Aorta (tissue), 5 donors: ENCODE data around the gene M1AP. TPM values are rescaled to one million over a fixed set of nuclear protein-coding genes. Genes with fewer than 3 reads are reported as not detected.

Experiments
- ATAC-seq: fragments of 200-7000 bp; cut with Tn5 transposase; one replicate; pipeline ENCODE4 v1.9.1; 2022; ENCODE audit warnings: moderate library complexity; ENCODE audit not compliant: low FRiP score
- DNase-seq, 2 donors: peaks; one replicate each; pipeline ENCODE4 v3.0.0-alpha.2; 2020
- H3K27ac ChIP-seq, 2 donors: one replicate each; pipeline ENCODE4 v1.5.1; 2013; ENCODE audit warnings: low read length in 2 of 2, mild to moderate bottlenecking in 2 of 2, moderate library complexity in 2 of 2, control low read depth in 1 of 2, inconsistent platforms in 1 of 2, low read depth in 1 of 2
- H3K27me3 ChIP-seq, 2 donors: one replicate each; pipeline ENCODE4 v1.6.1; 2013; ENCODE audit warnings: control low read depth in 1 of 2, low read length in 1 of 2, mild to moderate bottlenecking in 1 of 2, moderate library complexity in 1 of 2; ENCODE audit not compliant: insufficient read depth in 2 of 2, control insufficient read depth in 1 of 2
- H3K36me3 ChIP-seq, 2 donors: one replicate each; pipeline ENCODE4 v1.6.1; 2013; ENCODE audit warnings: control low read depth in 1 of 2, low read length in 1 of 2, mild to moderate bottlenecking in 1 of 2; ENCODE audit not compliant: insufficient read depth in 2 of 2, control insufficient read depth in 1 of 2
- H3K4me1 ChIP-seq, 2 donors: one replicate each; pipeline ENCODE4 v1.6.1; 2013; ENCODE audit warnings: low read length in 2 of 2, control low read depth in 1 of 2, mild to moderate bottlenecking in 1 of 2, moderate library complexity in 1 of 2; ENCODE audit not compliant: insufficient read depth in 2 of 2, control insufficient read depth in 1 of 2
- H3K4me3 ChIP-seq, 2 donors: one replicate each; pipeline ENCODE4 v1.5.1; 2013; ENCODE audit warnings: low read length in 2 of 2, control low read depth in 1 of 2, mild to moderate bottlenecking in 1 of 2
- H3K9me3 ChIP-seq: one replicate; pipeline ENCODE4 v1.6.1; 2013; ENCODE audit warnings: mild to moderate bottlenecking, low read length; ENCODE audit not compliant: control insufficient read depth
- WGBS, 2 donors: extraction: QIAGEN DNeasy Blood & Tissue Kit; methylation state at CpG; one replicate each; pipeline ENCODE4 v1.1.7; 2013; 5-methylcytosine and 5-hydroxymethylcytosine counted together
- intact Hi-C, 2 donors: fragments of 100-400 bp; cut with DNase I; formaldehyde crosslinking; loops; one replicate each; pipeline versions ENCODE4 v1.14.2 to v1.15.0; 2022
- long read RNA-seq, 2 donors: library from polyadenylated mRNA; unstranded; transcript quantifications; one replicate each; pipeline ENCODE4 v2.0.0, GENCODE V29; 2020 to 2021
- polyA plus RNA-seq, 2 donors: library from polyadenylated mRNA; stranded (reverse); fragments of 200-250 nt; gene quantifications; one replicate each; pipeline ENCODE4 v1.2.3, GENCODE V29; 2013
- total RNA-seq, 2 donors: library from RNA; stranded (reverse); fragmentation: NEBNext Ultra II Directional; extraction: Animal tissue kit (Norgen Biotek cat#: 25700); gene quantifications; one replicate each; pipeline ENCODE4 v1.2.1, GENCODE V29; 2021
- donor health status: healthy with polysubstance abuse.
- donor health status: Bipolar disorder and iron deficiency.
- donor health status: DM: no; HTN: no; CAD: no.
- donor health status: DM: no; HTN: no; CAD: no.
- donor health status: DM: yes; HTN: yes; CAD: no.

M1AP gene, protein sequence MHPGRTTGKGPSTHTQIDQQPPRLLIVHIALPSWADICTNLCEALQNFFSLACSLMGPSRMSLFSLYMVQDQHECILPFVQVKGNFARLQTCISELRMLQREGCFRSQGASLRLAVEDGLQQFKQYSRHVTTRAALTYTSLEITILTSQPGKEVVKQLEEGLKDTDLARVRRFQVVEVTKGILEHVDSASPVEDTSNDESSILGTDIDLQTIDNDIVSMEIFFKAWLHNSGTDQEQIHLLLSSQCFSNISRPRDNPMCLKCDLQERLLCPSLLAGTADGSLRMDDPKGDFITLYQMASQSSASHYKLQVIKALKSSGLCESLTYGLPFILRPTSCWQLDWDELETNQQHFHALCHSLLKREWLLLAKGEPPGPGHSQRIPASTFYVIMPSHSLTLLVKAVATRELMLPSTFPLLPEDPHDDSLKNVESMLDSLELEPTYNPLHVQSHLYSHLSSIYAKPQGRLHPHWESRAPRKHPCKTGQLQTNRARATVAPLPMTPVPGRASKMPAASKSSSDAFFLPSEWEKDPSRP
- total RNA-seq (1 to 10 TPM in 1 of 2 donors, not detected in 1; 1.3 TPM), polyA plus RNA-seq (not detected)
- long read RNA-seq, donor 1, result 0 reads
- long read RNA-seq, donor 2, result 0 reads

DNA sequence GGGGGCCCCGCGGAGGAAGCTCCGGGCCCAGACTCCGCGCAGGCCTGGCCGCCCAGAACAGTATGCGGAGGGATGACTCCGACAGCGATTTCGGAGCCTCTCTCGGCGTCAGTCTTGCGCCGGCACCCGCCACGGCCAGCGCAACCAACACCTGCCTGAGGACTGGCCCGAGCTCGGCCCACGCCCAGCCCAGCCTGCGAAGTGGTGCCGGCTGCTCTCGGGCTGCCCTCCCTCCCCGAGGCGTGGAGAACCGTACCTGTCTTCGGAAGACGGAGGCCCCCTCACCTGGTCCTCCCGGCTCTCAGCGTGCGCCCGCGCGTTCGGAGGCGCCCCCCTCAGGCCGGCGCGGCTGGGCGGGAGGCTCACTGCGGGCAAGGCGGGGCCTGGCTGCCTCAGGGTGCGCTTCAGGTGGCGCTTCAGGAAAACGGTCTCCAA lies at the start of gene M1AP:
Gene M1AP, minus strand, starts transcription at position 322 of the 435 bp plus-strand sequence. CDS start 8,055 bp downstream, outside the sequence.
- no peaks in the 10 kb centered on the region for H3K36me3 ChIP-seq
- intact Hi-C loops, result no loop called here
- DNase-seq (no peak), ATAC-seq (peak; percentile 56)
- WGBS, 2 donors, result 10 to 13% methylated on average over 44 to 45 of the region's 45 CpGs
- H3K9me3 ChIP-seq, result no peaks in the 10 kb centered on the region
- H3K4me1 ChIP-seq, result no peaks in the 10 kb centered on the region
- no peak within 1 kb of the TSS for H3K4me3 ChIP-seq
- H3K27ac ChIP-seq, result no peak within 1 kb of the TSS
- H3K27me3 ChIP-seq, result no peaks in the 10 kb centered on the region

DNA sequence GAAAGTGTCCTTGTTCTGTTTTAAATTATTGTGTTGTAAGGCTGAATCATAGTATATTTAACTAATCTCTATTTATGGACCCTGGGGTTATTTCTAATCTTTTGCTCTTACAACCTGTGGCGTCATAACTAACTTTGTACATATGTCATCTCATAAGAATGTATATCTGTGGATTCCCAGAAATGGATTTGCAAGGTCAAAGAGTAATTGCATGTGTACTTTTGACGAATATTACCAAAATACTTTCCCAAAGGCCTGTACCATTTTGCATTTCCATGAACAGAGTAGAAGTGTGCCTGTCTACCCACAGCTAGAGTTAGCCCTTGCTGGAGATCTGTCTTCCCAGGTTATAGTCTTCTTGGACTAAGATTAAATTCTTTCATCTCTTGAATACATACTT lies 48.7 kb upstream of the M1AP start:
- ATAC-seq (no peak), DNase-seq (no peak)
- Histone ChIP-seq H3K27ac (no peak overlapping the region), H3K27me3 (no peaks in the 10 kb centered on the region), H3K36me3 (no peaks in the 10 kb centered on the region), H3K4me3 (no peak overlapping the region), H3K9me3 (peaks cover 1% of the 10 kb centered on the region), H3K4me1 (no peaks in the 10 kb centered on the region)
- intact Hi-C loops, result no loop called here
- WGBS, 2 donors, result 70 to 75% methylated on average over 2 of the region's 2 CpGs

GRCh38 chr2:74695663-74696062 lies 47.5 kb upstream of the M1AP start:
- no peak overlapping the region for H3K27ac ChIP-seq
- no peaks in the 10 kb centered on the region for H3K9me3 ChIP-seq
- 76 to 82% methylated on average over 4 of the region's 4 CpGs for WGBS, 2 donors
- no peaks in the 10 kb centered on the region for H3K4me1 ChIP-seq
- DNase-seq (no peak), ATAC-seq (no peak)
- H3K4me3 ChIP-seq, result no peak overlapping the region
- H3K27me3 ChIP-seq, result no peaks in the 10 kb centered on the region
- intact Hi-C loops, result no loop called here
- no peaks in the 10 kb centered on the region for H3K36me3 ChIP-seq

DNA sequence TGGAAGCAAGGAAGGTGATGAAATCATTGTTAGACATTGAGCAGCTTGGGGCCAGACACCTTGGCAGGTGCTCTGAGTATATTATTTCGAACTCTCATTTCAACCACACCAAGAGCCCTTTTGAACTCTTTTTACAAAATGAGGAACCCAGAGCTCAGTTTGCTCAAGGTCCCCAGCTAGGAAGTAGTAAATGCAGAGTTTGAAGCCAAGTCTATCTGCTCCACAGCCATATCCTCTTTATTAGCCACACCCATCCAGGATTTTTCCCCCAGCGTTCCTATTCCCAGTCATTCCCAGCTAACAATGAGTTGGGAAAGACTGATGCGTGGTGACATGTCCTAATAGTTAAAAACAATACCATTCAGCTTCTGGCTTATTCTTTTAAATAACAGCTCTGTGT lies 46.2 kb upstream of the M1AP start:
- Histone ChIP-seq H3K27ac (no peak overlapping the region), H3K9me3 (no peaks in the 10 kb centered on the region), H3K36me3 (no peaks in the 10 kb centered on the region), H3K4me3 (no peak overlapping the region), H3K4me1 (no peaks in the 10 kb centered on the region), H3K27me3 (no peaks in the 10 kb centered on the region)
- 84 to 86% methylated on average over 3 of the region's 3 CpGs for WGBS, 2 donors
- no peak for DNase-seq
- intact Hi-C loops, result loop anchor here (5.0 kb wide), 2 partner anchors 183 to 713 kb away; no protein-coding TSS in a partner anchor
- ATAC-seq, result no peak

GRCh38 chr2:74693668-74694067 lies 45.5 kb upstream of the M1AP start:
- intact Hi-C loops, result loop anchor here (5.0 kb wide), 2 partner anchors 184 to 714 kb away; no protein-coding TSS in a partner anchor

DNA sequence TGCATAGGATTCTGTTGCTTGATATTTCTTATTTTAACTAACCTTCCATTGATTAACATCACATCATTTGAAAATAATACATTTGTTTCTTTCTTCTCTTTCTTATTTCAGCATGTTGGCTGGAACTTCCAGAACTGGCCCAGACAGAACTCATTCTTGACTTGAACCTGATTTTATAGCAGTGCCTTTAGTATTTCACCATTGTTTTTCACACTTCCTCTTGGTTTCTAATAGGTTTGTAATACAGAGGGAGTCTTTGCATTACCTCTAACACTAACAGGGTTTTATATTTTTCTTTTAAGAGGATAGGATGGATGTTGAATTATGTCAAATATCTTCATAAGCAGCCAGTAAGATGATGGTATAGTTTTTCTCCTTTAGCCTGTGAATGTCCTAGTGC lies 45.1 kb upstream of the M1AP start:
- Histone ChIP-seq H3K9me3 (no peaks in the 10 kb centered on the region), H3K4me1 (no peaks in the 10 kb centered on the region), H3K36me3 (no peaks in the 10 kb centered on the region), H3K27me3 (no peaks in the 10 kb centered on the region), H3K4me3 (no peak overlapping the region), H3K27ac (no peak overlapping the region)
- DNase-seq (no peak), ATAC-seq (no peak)
- intact Hi-C loops, result loop anchor here (5.0 kb wide), 2 partner anchors 184 to 714 kb away; no protein-coding TSS in a partner anchor

More at GRCh38 chr2:74693668-74694067, 45.5 kb upstream of the M1AP start:
- no peak for ATAC-seq
- H3K9me3 ChIP-seq, result no peaks in the 10 kb centered on the region
- H3K36me3 ChIP-seq, result no peaks in the 10 kb centered on the region
- H3K4me3 ChIP-seq, result no peak overlapping the region
- H3K27me3 ChIP-seq, result no peaks in the 10 kb centered on the region
- WGBS, 2 donors, result 79 to 85% methylated on average over 1 of the region's 1 CpG
- no peak for DNase-seq
- H3K27ac ChIP-seq, result no peak overlapping the region
- H3K4me1 ChIP-seq, result no peaks in the 10 kb centered on the region

GRCh38 chr2:74691929-74692328 lies 43.8 kb upstream of the M1AP start:
- H3K27ac ChIP-seq, result no peak overlapping the region
- H3K4me3 ChIP-seq, result no peak overlapping the region
- 63 to 71% methylated on average over 5 of the region's 5 CpGs for WGBS, 2 donors
- no peaks in the 10 kb centered on the region for H3K36me3 ChIP-seq
- no peak for ATAC-seq
- intact Hi-C loops, result loop anchor here (5.0 kb wide), 2 partner anchors 185 to 715 kb away; no protein-coding TSS in a partner anchor
- no peaks in the 10 kb centered on the region for H3K27me3 ChIP-seq
- H3K4me1 ChIP-seq, result no peaks in the 10 kb centered on the region
- DNase-seq, result no peak
- H3K9me3 ChIP-seq, result no peaks in the 10 kb centered on the region

DNA sequence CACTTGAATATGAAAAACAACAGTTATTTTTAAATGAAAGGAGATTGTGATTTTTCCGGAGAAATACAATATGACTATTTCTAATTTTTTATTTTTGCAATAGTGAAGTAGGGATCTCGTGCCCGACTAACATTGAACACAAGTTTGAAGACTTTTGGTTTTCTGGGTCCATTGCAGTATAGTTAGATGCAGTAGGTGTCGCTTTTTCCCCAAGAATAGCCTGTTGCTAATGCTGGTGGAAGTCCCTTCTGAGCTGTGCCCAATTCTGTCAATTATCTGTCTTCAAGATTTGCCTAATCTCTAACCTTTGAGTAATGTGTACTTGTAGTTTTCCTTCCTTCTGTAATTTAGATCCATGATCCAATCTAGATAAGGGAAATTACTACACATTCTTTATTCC lies 42.4 kb upstream of the M1AP start:
- no peaks in the 10 kb centered on the region for H3K27me3 ChIP-seq
- 5 to 8% methylated on average over 4 of the region's 4 CpGs for WGBS, 2 donors
- H3K4me3 ChIP-seq, result no peak overlapping the region
- no peaks in the 10 kb centered on the region for H3K9me3 ChIP-seq
- H3K27ac ChIP-seq, result no peak overlapping the region
- peak; percentile 87 for ATAC-seq
- no peaks in the 10 kb centered on the region for H3K4me1 ChIP-seq
- intact Hi-C loops, result loop anchor here (1.0 to 5.0 kb wide), 3 partner anchors 186 to 717 kb away; no protein-coding TSS in a partner anchor
- DNase-seq, result no peak
- H3K36me3 ChIP-seq, result no peaks in the 10 kb centered on the region
